Uterus (tissue), 4 donors: ENCODE measurements around the gene TXNIP. TPM values are rescaled to one million over a fixed set of nuclear protein-coding genes. Genes with fewer than 3 reads are reported as not detected.
A peak's percentile ranks its signal among the peaks of the same experiment; 100 is the strongest.

Source experiments
- DNase-seq, 2 donors: peaks; one replicate each; pipeline ENCODE4 v3.0.0-alpha.2; 2019 to 2020
- H3K27ac ChIP-seq, 2 donors: fragments of 200-600 bp; sonication (generic); 1 replicate in 1 of 2; 2 replicates in 1 of 2; pipeline ENCODE4 v1.5.1; 2016 to 2018
- H3K27me3 ChIP-seq, 2 donors: fragments of 200-600 bp; sonication (generic); one replicate each; pipeline ENCODE4 v1.5.1; 2018 to 2019; ENCODE audit warnings: control low read depth in 1 of 2
- H3K36me3 ChIP-seq, 2 donors: fragments of 200-600 bp; sonication (generic); one replicate each; pipeline ENCODE4 v1.5.1; 2019; ENCODE audit warnings: control low read depth in 1 of 2
- H3K4me1 ChIP-seq, 2 donors: fragments of 200-600 bp; sonication (generic); one replicate each; pipeline ENCODE4 v1.5.1; 2018 to 2019; ENCODE audit warnings: control low read depth in 1 of 2
- H3K4me3 ChIP-seq, 2 donors: fragments of 200-600 bp; sonication (generic); 1 replicate in 1 of 2; 2 replicates in 1 of 2; pipeline ENCODE4 v1.5.1; 2018 to 2019; ENCODE audit warnings: mild to moderate bottlenecking in 1 of 2
- H3K9me3 ChIP-seq, 2 donors: fragments of 200-600 bp; sonication (generic); one replicate each; pipeline ENCODE4 v1.5.1; 2019; ENCODE audit warnings: control low read depth in 1 of 2
- CTCF ChIP-seq, 4 experiments: fragments of 200-600 bp in 2 of 4; fragments of 450-650 bp in 2 of 4; sonication (generic) in 2 of 4; IDR thresholded peaks; one replicate each; pipeline ENCODE4 v1.5.1; 2016 to 2019; ENCODE audit warnings: antibody characterized with exemption in 4 of 4, mild to moderate bottlenecking in 2 of 4, moderate library complexity in 1 of 4
- POLR2A ChIP-seq, 2 donors: fragments of 450-650 bp; IDR thresholded peaks; one replicate each; pipeline ENCODE4 v1.6.1; 2016; ENCODE audit warnings: antibody characterized with exemption in 2 of 2, mild to moderate bottlenecking in 1 of 2, moderate library complexity in 1 of 2
- intact Hi-C: fragments of 100-400 bp; cut with DNase I; formaldehyde crosslinking; loops from one replicate; pipeline ENCODE4 v1.15.1; 2023; ENCODE audit warnings: low total_unique reads
- total RNA-seq, 4 donors: library from RNA; depleted of rRNA in 3 of 4; stranded (reverse); fragments of >200 nt in 3 of 4; gene quantifications; one replicate each; pipeline versions ENCODE4 v1.1.0 to v1.2.4, GENCODE V29; 2014 to 2023
- donor health status: DM: yes; HTN: yes; CAD: no.

TXNIP gene
- total RNA-seq, 4 donors from 2014 or later: 731 to 1,940 (median 1,478) TPM

DNA sequence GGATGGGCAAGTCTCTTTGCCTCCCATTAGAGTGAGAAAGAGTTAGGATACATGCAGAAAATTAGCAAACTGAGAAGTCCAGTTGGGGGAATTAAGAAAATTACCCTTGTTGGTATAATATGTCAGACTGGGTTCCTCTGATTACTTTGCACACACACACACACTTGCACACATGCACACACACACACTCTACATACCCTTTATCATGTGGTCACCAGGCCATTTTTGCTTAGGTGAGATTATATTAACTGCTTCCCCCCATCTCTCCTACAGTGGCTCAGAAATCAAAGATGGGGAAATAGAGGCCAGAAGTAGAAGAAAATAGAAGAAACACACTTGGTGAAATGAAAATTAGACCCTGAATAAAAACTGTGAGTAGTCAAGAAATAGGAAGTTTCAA lies 37.6 kb downstream of the TXNIP start:
- no peak for TF ChIP-seq CTCF (IDR thresholded peaks at IDR 0.05)
- TF ChIP-seq POLR2A (IDR thresholded peaks at IDR 0.05): no peak
- no peak for DNase-seq
- Histone ChIP-seq H3K9me3 (no peaks in the 10 kb centered on the region), H3K36me3 (no peaks in the 10 kb centered on the region), H3K27ac (peak overlapping the region; percentile 97), H3K4me3 (no peak overlapping the region), H3K27me3 (no peaks in the 10 kb centered on the region), H3K4me1 (peaks cover 0 to 10% of the 10 kb centered on the region in 2 donors)
- intact Hi-C loops: no loop called here

- intact Hi-C loops: no loop called here
- peak; percentile 96 to 97 for DNase-seq
- peak within 1 kb of the TSS; percentile 97 for H3K27ac ChIP-seq
- no peaks in the 10 kb centered on the region for H3K27me3 ChIP-seq
- H3K36me3 ChIP-seq: no peaks in the 10 kb centered on the region
- peak within 1 kb of the TSS; percentile 69 to 83 for H3K4me3 ChIP-seq
- no peaks in the 10 kb centered on the region for H3K4me1 ChIP-seq
- H3K9me3 ChIP-seq: no peaks in the 10 kb centered on the region
- TF ChIP-seq POLR2A (IDR thresholded peaks at IDR 0.05) (peak; percentile 89 to 98), CTCF (IDR thresholded peaks at IDR 0.05) (no peak)
Measured at GRCh38 chr1:145957443-145958319, 38.7 kb downstream of the TXNIP start, which contains the start of gene LIX1L. LIX1L (minus strand) TSS chr1:145958017; CDS start chr1:145957927, 90 bp downstream.

GRCh38 chr1:145956781-145957442 lies 39.5 kb downstream of the TXNIP start:
- peak overlapping the region; percentile 97 for H3K27ac ChIP-seq
- no peaks in the 10 kb centered on the region for H3K4me1 ChIP-seq
- H3K36me3 ChIP-seq: no peaks in the 10 kb centered on the region
- no peaks in the 10 kb centered on the region for H3K27me3 ChIP-seq
- H3K4me3 ChIP-seq: peak overlapping the region; percentile 69 to 83
- intact Hi-C loops: no loop called here
- DNase-seq: peak; percentile 66 to 72
- H3K9me3 ChIP-seq: no peaks in the 10 kb centered on the region
- TF ChIP-seq POLR2A (IDR thresholded peaks at IDR 0.05): no peak
- peak in 1 of 4 experiments; percentile 5 for TF ChIP-seq CTCF (IDR thresholded peaks at IDR 0.05)

DNA sequence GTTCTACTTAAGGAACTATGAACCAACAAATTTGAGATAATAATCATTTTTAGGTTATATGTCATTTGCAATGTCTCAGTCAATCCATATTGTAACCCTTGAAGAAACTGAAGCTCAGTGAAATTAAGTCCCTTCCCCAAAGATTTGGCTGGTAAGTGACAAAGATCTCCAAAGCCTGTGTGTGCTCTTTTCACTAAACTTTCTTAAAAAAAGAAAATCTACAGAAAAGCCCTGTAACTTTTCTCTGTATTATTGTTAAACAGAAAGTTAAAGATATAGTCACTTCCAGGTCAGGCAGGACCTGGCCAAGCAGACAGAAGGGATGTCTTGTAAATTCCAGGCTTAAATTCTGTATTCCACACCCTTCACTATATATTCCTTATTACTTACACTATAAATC lies 40.0 kb downstream of the TXNIP start:
- H3K27me3 ChIP-seq: no peaks in the 10 kb centered on the region
- peak overlapping the region; percentile 69 to 83 for H3K4me3 ChIP-seq
- DNase-seq: no peak
- no peaks in the 10 kb centered on the region for H3K4me1 ChIP-seq
- H3K36me3 ChIP-seq: no peaks in the 10 kb centered on the region
- H3K9me3 ChIP-seq: no peaks in the 10 kb centered on the region
- intact Hi-C loops: no loop called here
- peak overlapping the region; percentile 97 for H3K27ac ChIP-seq
- TF ChIP-seq POLR2A (IDR thresholded peaks at IDR 0.05): no peak
- TF ChIP-seq CTCF (IDR thresholded peaks at IDR 0.05): no peak

DNA sequence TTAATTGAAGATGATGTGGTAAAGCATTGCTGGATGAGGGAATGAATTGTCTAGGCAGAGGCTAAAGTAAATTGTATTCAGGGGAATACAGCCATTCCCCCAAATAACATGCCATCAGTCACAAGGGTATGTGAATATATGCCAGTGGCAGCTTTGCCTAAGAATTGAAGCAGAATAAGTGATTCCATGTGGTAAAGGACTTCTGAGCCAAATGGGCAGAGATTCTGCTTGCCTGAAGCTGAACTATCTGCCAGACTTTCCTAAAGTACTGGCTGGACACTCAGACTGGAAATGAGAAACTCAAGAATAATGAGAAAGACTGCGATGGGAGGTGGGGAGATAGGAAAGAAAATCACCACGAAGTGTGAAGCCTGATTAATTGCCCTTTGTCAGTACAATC lies 40.9 kb downstream of the TXNIP start:
- H3K36me3 ChIP-seq: no peaks in the 10 kb centered on the region
- peak overlapping the region in 1 of 2 donors; percentile 83 for H3K4me3 ChIP-seq
- no peaks in the 10 kb centered on the region for H3K9me3 ChIP-seq
- DNase-seq: no peak
- no peaks in the 10 kb centered on the region for H3K4me1 ChIP-seq
- TF ChIP-seq POLR2A (IDR thresholded peaks at IDR 0.05) (no peak), CTCF (IDR thresholded peaks at IDR 0.05) (no peak)
- H3K27ac ChIP-seq: peak overlapping the region; percentile 97
- no peaks in the 10 kb centered on the region for H3K27me3 ChIP-seq
- intact Hi-C loops: no loop called here
